SK-N-SH treated with all-trans-retinoic acid at 6 μM for 48 hours (cell line): Measurements from ENCODE around the gene PANK2.

ENCODE experiments used
- ARNTL ChIP-seq: fragments of 450-650 bp; formaldehyde crosslinking; IDR thresholded peaks from 2 replicates; pipeline ENCODE4 v1.5.0; 2020; ENCODE audit warnings: low read depth, mild to moderate bottlenecking, moderate library complexity, borderline replicate concordance
- CREB5 ChIP-seq: fragments of 250-450 bp; sonication (Bioruptor Pico); IDR thresholded peaks from 2 replicates; pipeline ENCODE4 v1.5.1; 2020; ENCODE audit warnings: low read depth, mild to moderate bottlenecking, moderate library complexity
- ESRRG ChIP-seq: fragments of 250-450 bp; sonication (Bioruptor Pico); IDR thresholded peaks from 2 replicates; pipeline ENCODE4 v1.6.1; 2021; ENCODE audit warnings: mild to moderate bottlenecking
- ISL1 ChIP-seq: fragments of 250-450 bp; sonication (Bioruptor Pico); IDR thresholded peaks from 2 replicates; pipeline ENCODE4 v2.1.2; 2022; ENCODE audit warnings: mild to moderate bottlenecking, moderate library complexity
- PPARA ChIP-seq: fragments of 250-450 bp; sonication (Bioruptor Pico); IDR thresholded peaks from 2 replicates; pipeline ENCODE4 v1.5.0; 2020; ENCODE audit warnings: mild to moderate bottlenecking, borderline replicate concordance
- SNAI2 ChIP-seq: fragments of 250-450 bp; sonication (Bioruptor Pico); IDR thresholded peaks from 2 replicates; pipeline ENCODE4 v1.5.0; 2020; ENCODE audit warnings: mild to moderate bottlenecking, moderate library complexity
- ZC3H10 ChIP-seq: fragments of 250-450 bp; sonication (Bioruptor Pico); IDR thresholded peaks from 2 replicates; pipeline ENCODE4 v1.5.1; 2021; ENCODE audit warnings: mild to moderate bottlenecking, moderate library complexity
- ZNF70 ChIP-seq: fragments of 450-650 bp; formaldehyde crosslinking; IDR thresholded peaks from 2 replicates; pipeline ENCODE4 v1.5.0; 2020; ENCODE audit warnings: mild to moderate bottlenecking, moderate library complexity

DNA sequence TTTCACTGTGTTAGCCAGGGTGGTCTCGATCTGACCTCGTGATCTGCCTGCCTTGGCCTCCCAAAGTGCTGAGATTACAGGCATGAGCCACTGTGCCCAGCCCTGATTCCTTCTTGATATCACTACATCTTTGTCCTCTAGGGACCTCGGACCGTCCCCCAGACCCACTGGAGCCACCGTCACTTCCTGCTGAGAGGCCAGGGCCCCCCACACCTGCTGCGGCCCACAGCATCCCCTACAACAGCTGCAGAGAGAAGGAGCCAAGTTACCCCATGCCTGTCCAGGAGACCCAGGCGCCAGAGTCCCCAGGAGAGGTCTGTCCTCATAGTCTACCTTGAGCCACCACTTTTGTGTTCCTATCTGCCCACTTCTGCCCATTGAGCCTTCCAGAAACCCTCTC lies 28.0 kb upstream of the PANK2 start:
- TF ChIP-seq ZNF70 (CRISPR knock-in tag) (no peak), SNAI2 (CRISPR knock-in tag) (no peak), PPARA (no peak), ESRRG (CRISPR knock-in tag) (no peak), ARNTL (CRISPR knock-in tag) (no peak), CREB5 (CRISPR knock-in tag) (no peak), ZC3H10 (CRISPR knock-in tag) (no peak), ISL1 (CRISPR knock-in tag) (no peak)
